ENCODE data around the gene EFEMP2.

DNA sequence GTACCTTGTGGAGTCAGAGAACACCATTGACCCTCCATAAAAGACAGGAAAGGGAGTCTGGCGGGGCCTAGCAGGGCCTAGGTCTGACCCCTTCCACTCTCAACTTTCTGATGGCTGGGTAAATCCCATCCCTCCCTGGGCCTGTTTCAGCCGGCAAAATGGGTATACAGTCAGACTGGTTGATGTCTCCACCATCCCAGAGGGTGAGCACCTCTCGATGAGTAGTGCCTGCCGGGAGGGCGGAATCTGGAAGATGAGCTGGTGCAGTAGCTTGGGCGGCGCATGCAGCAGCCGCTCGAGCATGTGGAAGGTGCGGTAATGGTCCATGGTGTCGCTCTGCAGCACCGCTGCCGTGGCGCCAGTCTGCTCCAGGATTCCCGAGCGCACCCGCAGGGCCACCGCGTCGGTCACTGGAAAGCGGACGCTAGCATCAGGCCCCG is 15.1 kb upstream of the EFEMP2 start:
- TF ChIP-seq EZH2phosphoT487 (IDR thresholded peaks at IDR 0.05; ENCODE audit: borderline replicate concordance) = no peak
- TF ChIP-seq, protein P1, sequence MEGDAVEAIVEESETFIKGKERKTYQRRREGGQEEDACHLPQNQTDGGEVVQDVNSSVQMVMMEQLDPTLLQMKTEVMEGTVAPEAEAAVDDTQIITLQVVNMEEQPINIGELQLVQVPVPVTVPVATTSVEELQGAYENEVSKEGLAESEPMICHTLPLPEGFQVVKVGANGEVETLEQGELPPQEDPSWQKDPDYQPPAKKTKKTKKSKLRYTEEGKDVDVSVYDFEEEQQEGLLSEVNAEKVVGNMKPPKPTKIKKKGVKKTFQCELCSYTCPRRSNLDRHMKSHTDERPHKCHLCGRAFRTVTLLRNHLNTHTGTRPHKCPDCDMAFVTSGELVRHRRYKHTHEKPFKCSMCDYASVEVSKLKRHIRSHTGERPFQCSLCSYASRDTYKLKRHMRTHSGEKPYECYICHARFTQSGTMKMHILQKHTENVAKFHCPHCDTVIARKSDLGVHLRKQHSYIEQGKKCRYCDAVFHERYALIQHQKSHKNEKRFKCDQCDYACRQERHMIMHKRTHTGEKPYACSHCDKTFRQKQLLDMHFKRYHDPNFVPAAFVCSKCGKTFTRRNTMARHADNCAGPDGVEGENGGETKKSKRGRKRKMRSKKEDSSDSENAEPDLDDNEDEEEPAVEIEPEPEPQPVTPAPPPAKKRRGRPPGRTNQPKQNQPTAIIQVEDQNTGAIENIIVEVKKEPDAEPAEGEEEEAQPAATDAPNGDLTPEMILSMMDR (conservative IDR thresholded peaks at IDR 0.05; ENCODE audit: low read length) = no peak
